Astrocyte of the spinal cord (primary cell): ENCODE results near the gene IL3RA.

ENCODE experiments used
- DNase-seq: peaks from one replicate; pipeline ENCODE4 v3.0.0; 2011; ENCODE audit warnings: low read depth, low spot score
- H3K4me3 ChIP-seq: 2 replicates; pipeline ENCODE4 v1.5.1; 2011; ENCODE audit warnings: low read depth, mild to moderate bottlenecking, low read length, moderate library complexity
- CTCF ChIP-seq: IDR thresholded peaks from 2 replicates; pipeline ENCODE4 v1.5.1; 2012; ENCODE audit warnings: low read depth, mild to moderate bottlenecking, low read length, inconsistent platforms
- in situ Hi-C: cut with HindIII; loops from 2 replicates; pipeline ENCODE4 v1.10.0; 2017; ENCODE audit warnings: low sequenced_read_pairs

Gene IL3RA

GRCh38 chrX:1385253-1386223 lies 49.0 kb downstream of the IL3RA start:
- TF ChIP-seq CTCF: no peak
- in situ Hi-C loops: no loop called here
- no peak overlapping the region for H3K4me3 ChIP-seq
- DNase-seq: no peak

DNA sequence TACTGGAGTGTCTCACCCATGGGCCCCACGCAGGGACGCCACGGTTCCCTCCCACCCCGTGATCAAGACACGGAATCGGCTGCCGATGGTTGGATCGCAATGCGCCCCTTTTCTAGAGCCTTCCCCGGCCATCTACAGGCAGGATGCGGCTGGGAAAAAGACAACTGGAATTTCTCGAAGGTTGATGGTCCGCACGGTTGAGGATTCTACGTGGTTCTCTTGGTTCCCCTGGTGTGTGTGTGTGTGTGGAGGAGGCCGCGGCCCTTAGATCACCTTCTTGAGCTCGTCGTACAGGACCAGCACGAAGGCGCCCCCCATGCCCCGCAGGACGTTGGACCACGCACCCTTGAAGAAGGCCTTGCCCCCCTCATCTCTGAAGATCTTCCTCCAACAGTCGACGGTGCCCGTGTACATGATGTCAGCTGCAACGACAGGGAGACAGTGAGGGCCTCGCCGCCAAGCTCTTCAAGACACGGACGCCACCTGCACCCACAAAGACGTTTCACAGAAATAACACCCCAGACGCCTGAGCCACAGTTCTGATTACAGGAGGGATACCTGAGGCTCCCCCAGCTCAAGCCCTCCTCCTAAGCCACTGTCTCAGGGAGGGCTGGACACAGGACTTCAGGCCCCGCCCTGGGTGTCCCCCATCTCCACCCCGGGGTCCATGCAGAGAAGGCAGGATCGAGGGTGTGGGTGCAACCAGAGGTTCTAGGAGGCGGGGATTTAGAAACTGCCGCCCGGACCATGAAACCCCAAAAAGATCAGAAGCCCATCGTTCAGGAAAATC lies 49.9 kb downstream of the IL3RA start:
- no peak for TF ChIP-seq CTCF
- in situ Hi-C loops: no loop called here
- no peak overlapping the region for H3K4me3 ChIP-seq
- no peak for DNase-seq

DNA sequence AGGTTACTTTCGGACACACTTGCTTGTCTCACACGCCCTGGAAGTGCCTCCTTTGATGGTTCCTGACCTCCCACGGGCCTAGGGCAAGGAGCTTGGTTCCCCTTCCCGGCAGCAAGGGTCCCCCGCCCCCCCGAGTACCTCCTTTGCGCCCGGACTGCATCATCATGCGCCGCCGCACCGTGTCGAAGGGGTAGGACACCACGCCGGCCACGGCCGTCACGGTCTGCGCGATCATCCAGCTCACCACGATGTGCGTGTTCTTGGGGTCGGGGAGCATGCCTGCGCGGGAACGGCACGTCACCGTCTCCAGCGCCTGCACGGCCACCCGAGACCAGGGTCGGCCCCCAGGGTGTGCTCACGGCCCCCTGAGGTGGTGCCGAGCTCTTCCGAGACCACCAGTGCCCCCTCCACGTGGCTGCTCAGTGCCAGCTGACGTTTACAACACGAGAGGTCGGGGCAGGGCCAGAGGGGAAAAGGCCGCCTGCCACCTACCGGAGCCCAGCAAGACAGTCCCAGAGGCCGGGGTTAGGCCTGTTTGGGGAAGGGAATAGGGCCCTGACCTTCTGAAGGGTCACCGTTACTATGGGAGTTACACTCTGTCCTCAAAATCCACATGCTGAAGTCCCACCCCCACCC lies 50.7 kb downstream of the IL3RA start:
- DNase-seq: no peak
- no peak overlapping the region for H3K4me3 ChIP-seq
- TF ChIP-seq CTCF: no peak
- in situ Hi-C loops: no loop called here

DNA sequence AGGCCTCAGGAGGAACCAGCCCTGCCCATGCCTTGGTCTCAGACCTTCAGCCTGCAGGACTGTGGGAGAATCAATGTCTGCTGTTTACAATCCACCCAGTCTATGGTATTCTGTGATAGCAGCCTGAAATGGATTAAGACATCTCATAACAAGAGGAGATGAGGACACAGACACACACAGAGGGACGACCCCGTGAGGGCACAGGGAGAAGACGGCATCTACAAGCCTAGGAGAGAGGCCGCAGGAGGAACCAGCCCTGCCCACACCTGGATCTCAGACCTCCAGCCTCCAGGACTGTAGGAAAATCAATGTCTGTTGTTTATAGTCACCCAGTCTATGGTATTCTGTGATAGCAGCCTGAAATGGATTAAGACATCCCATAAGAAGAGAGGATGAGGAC lies 52.1 kb downstream of the IL3RA start:
- TF ChIP-seq CTCF: no peak
- DNase-seq: no peak
- H3K4me3 ChIP-seq: no peak overlapping the region
- in situ Hi-C loops: no loop called here

GRCh38 chrX:1389181-1389992 lies 52.8 kb downstream of the IL3RA start:
- TF ChIP-seq CTCF: no peak
- no peak for DNase-seq
- in situ Hi-C loops: no loop called here
- H3K4me3 ChIP-seq: no peak overlapping the region

DNA sequence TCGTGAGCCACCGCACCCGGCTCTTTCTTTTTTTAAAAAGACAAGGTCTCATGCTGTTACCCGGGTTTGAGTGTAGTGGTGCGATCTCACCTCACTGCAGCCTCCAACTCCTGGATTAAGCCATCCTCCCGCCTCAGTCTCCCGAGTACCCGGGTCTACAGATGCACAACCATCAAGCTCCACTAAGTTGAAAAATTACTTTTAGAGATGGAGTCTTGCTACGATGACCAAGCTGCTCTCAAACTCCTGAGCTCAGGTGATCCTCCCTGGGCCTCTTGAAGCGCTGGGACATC lies 53.4 kb downstream of the IL3RA start:
- no peak overlapping the region for H3K4me3 ChIP-seq
- no peak for DNase-seq
- no peak for TF ChIP-seq CTCF
- in situ Hi-C loops: no loop called here
